ENCODE results near the gene XRN2.

Gene XRN2

GRCh38 chr20:21303872-21304586 lies 898 bp downstream of the XRN2 start:
- Histone ChIP-seq H3K79me2 (peaks cover 27% of the 10 kb centered on the region), H3K36me3 (ENCODE audit: control insufficient read depth, insufficient read depth, low read length) (no peaks in the 10 kb centered on the region), H2AFZ (peak overlapping the region; percentile 98), H3K27me3 (ENCODE audit: control insufficient read depth, insufficient read depth, low read length) (no peaks in the 10 kb centered on the region), H3K4me3 (ENCODE audit: low read depth, low read length) (peak overlapping the region; percentile 89), H3K4me1 (peaks cover 13% of the 10 kb centered on the region), H3K9ac (peak overlapping the region; percentile 86), H3K27ac (peak overlapping the region; percentile 94), H3K4me2 (ENCODE audit: low read length) (peak overlapping the region; percentile 79), H3K9me3 (ENCODE audit: control insufficient read depth, low read length) (no peaks in the 10 kb centered on the region)
- TF ChIP-seq, protein P1, sequence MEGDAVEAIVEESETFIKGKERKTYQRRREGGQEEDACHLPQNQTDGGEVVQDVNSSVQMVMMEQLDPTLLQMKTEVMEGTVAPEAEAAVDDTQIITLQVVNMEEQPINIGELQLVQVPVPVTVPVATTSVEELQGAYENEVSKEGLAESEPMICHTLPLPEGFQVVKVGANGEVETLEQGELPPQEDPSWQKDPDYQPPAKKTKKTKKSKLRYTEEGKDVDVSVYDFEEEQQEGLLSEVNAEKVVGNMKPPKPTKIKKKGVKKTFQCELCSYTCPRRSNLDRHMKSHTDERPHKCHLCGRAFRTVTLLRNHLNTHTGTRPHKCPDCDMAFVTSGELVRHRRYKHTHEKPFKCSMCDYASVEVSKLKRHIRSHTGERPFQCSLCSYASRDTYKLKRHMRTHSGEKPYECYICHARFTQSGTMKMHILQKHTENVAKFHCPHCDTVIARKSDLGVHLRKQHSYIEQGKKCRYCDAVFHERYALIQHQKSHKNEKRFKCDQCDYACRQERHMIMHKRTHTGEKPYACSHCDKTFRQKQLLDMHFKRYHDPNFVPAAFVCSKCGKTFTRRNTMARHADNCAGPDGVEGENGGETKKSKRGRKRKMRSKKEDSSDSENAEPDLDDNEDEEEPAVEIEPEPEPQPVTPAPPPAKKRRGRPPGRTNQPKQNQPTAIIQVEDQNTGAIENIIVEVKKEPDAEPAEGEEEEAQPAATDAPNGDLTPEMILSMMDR (IDR thresholded peaks at IDR 0.05): no peak

GRCh38 chr20:21308340-21308739 lies 5.2 kb downstream of the XRN2 start:
- Histone ChIP-seq H3K27me3 (ENCODE audit: control insufficient read depth, insufficient read depth, low read length) (no peaks in the 10 kb centered on the region), H3K4me1 (peaks cover 10% of the 10 kb centered on the region), H3K79me2 (peaks cover 45% of the 10 kb centered on the region), H2AFZ (no peak overlapping the region), H3K9ac (no peak overlapping the region), H3K36me3 (ENCODE audit: control insufficient read depth, insufficient read depth, low read length) (no peaks in the 10 kb centered on the region), H3K4me2 (ENCODE audit: low read length) (no peak overlapping the region), H3K27ac (no peak overlapping the region), H3K9me3 (ENCODE audit: control insufficient read depth, low read length) (no peaks in the 10 kb centered on the region), H3K4me3 (ENCODE audit: low read depth, low read length) (no peak overlapping the region)
- TF ChIP-seq, protein P1 (IDR thresholded peaks at IDR 0.05): no peak

GRCh38 chr20:21309678-21310467 lies 6.7 kb downstream of the XRN2 start:
- no peak overlapping the region for H3K4me2 ChIP-seq (ENCODE audit: low read length)
- peaks cover 2% of the 10 kb centered on the region for H3K4me1 ChIP-seq
- no peak overlapping the region for H3K9ac ChIP-seq
- peaks cover 38% of the 10 kb centered on the region for H3K79me2 ChIP-seq
- H3K27me3 ChIP-seq (ENCODE audit: control insufficient read depth, insufficient read depth, low read length): no peaks in the 10 kb centered on the region
- H2AFZ ChIP-seq: no peak overlapping the region
- no peak overlapping the region for H3K4me3 ChIP-seq (ENCODE audit: low read depth, low read length)
- no peaks in the 10 kb centered on the region for H3K9me3 ChIP-seq (ENCODE audit: control insufficient read depth, low read length)
- H3K36me3 ChIP-seq (ENCODE audit: control insufficient read depth, insufficient read depth, low read length): no peaks in the 10 kb centered on the region
- H3K27ac ChIP-seq: no peak overlapping the region
- TF ChIP-seq, protein P1 (IDR thresholded peaks at IDR 0.05): no peak

DNA sequence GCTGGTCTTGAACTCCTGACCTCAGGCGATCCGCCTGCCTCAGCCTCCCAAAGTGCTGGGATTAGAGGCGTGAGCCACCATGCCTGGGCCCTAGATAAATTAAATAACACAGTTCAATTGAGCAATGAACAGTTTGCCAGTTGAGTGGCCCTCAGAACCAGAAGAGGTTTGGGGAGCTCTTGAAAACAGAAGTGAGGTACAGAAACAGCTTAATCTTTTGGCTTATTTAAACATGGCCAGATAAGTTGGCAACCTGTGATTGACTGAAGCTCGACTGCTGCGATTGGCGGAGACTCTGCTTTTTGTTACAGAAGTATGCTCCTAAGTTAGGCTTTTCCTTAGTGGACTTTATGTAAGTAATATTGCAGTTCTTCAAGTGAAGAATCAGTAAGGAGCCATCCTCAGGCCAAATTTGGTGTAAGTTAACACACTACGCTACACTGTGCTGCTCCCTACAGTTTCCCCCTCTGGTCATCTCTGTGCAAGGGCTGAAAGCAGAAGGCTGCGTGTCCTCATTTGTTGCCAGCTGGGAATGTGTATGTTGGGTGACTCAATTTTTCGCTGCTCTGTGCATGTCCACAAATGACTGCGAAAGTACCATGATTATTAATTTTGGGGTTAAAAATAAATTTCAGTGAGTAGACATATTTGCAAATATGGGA lies 9.8 kb downstream of the XRN2 start:
- Histone ChIP-seq H3K4me3 (ENCODE audit: low read depth, low read length) (no peak overlapping the region), H3K79me2 (peaks cover 46% of the 10 kb centered on the region), H2AFZ (no peak overlapping the region), H3K27me3 (ENCODE audit: control insufficient read depth, insufficient read depth, low read length) (no peaks in the 10 kb centered on the region), H3K9ac (no peak overlapping the region), H3K4me1 (no peaks in the 10 kb centered on the region), H3K36me3 (ENCODE audit: control insufficient read depth, insufficient read depth, low read length) (no peaks in the 10 kb centered on the region), H3K4me2 (ENCODE audit: low read length) (no peak overlapping the region), H3K9me3 (ENCODE audit: control insufficient read depth, low read length) (no peaks in the 10 kb centered on the region), H3K27ac (no peak overlapping the region)
- TF ChIP-seq, protein P1 (IDR thresholded peaks at IDR 0.05): no peak
